ENCODE data around the gene FEZF2.

DNA sequence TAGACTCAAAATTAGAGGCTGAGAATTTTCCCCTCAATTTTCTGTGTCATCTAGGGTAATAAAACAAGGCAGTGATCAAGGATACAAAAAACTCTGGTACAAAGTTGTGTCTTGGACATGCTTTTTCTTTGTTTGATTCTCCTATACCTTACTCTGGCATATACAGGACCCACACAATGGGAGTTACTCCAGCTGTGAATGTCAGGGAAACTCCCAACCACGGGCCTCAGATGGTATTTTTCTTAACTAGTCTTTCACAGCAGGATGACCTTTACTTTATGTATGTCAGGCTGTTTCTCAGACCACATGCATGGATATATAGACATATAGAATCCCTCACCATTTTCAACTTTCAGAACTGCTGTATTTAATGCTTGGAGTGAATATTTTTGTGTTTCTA lies 41.3 kb downstream of the FEZF2 start:
- no peak for TF ChIP-seq CTCF (IDR thresholded peaks at IDR 0.05)
- TF ChIP-seq, protein P1, sequence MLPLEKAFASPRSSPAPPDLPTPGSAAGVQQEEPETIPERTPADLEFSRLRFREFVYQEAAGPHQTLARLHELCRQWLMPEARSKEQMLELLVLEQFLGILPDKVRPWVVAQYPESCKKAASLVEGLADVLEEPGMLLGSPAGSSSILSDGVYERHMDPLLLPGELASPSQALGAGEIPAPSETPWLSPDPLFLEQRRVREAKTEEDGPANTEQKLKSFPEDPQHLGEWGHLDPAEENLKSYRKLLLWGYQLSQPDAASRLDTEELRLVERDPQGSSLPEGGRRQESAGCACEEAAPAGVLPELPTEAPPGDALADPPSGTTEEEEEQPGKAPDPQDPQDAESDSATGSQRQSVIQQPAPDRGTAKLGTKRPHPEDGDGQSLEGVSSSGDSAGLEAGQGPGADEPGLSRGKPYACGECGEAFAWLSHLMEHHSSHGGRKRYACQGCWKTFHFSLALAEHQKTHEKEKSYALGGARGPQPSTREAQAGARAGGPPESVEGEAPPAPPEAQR (CRISPR knock-in tag; IDR thresholded peaks at IDR 0.05), result no peak
- no peak for TF ChIP-seq SP1 (CRISPR knock-in tag; conservative IDR thresholded peaks at IDR 0.05)
- TF ChIP-seq ESRRA (CRISPR knock-in tag; IDR thresholded peaks at IDR 0.05; ENCODE audit: borderline replicate concordance), result no peak
- no peak for TF ChIP-seq ATF3 (CRISPR knock-in tag; conservative IDR thresholded peaks at IDR 0.05)
- no peak for TF ChIP-seq ZNF263 (CRISPR knock-in tag; IDR thresholded peaks at IDR 0.05; ENCODE audit: low read depth)
- TF ChIP-seq ZNF281 (CRISPR knock-in tag; IDR thresholded peaks at IDR 0.05), result no peak
- TF ChIP-seq, protein P2, sequence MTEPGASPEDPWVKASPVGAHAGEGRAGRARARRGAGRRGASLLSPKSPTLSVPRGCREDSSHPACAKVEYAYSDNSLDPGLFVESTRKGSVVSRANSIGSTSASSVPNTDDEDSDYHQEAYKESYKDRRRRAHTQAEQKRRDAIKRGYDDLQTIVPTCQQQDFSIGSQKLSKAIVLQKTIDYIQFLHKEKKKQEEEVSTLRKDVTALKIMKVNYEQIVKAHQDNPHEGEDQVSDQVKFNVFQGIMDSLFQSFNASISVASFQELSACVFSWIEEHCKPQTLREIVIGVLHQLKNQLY (CRISPR knock-in tag; IDR thresholded peaks at IDR 0.05), result no peak

Measured in WTC11 (cell line).